Erythroblast (primary cell): ENCODE results near the gene GLP2R.

Experiments
- GATA1 ChIP-seq: IDR thresholded peaks from 2 replicates; pipeline ENCODE4 v1.6.1; 2011; ENCODE audit warnings: low read depth, mild to moderate bottlenecking, control low read depth, low read length, moderate library complexity
- POLR2A ChIP-seq: IDR thresholded peaks from 2 replicates; pipeline ENCODE4 v1.6.1; 2011; ENCODE audit warnings: mild to moderate bottlenecking, low read length

DNA sequence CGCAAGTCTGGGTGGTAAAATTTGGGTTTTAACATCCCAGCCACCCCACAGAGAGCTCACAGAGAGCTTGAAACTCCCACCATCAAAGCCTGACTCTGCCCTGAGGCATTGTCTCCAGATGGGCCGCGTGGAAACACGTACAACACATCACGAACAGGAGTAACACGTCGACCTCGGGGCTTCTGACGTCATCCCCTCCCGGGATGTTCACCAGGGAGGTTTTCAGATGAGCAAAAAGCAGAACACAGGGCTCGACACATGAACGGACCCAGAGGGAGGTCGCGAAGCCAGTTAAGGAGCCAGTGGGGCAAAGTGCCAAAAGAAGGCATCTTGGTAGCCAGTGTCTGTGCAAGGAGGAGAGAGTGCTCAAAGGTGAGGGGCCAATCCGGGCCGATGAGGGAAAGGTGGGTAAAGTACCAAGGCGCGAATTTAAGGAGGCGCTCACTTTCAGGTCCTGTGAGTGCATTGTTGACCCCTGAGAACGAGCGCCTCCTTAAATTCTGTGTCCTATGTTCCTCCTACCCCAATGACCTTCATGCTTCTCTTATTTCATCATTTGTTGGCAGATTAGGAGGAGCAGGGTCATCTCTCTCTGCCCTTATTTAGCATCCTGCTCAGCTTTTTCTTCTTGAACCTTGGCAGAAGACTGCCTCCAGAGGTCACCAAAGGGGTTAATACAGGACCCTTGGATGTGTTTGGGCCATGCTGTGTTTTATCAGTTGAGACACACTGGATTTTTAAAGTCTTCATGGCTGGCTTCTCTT lies 73.7 kb downstream of the GLP2R start:
- TF ChIP-seq POLR2A: no peak
- no peak for TF ChIP-seq GATA1
